HG03378 (cell line): ENCODE data around the gene PET100.
A peak's percentile ranks its signal among the peaks of the same experiment; 100 is the strongest.

Experiments used
- ATAC-seq: cut with Tn5 transposase; IDR thresholded peaks from one replicate; pipeline ENCODE4 v1.9.1; 2021; ENCODE audit warnings: mild to moderate bottlenecking, moderate library complexity; ENCODE audit not compliant: unreplicated experiment

Gene PET100, protein sequence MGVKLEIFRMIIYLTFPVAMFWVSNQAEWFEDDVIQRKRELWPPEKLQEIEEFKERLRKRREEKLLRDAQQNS

DNA sequence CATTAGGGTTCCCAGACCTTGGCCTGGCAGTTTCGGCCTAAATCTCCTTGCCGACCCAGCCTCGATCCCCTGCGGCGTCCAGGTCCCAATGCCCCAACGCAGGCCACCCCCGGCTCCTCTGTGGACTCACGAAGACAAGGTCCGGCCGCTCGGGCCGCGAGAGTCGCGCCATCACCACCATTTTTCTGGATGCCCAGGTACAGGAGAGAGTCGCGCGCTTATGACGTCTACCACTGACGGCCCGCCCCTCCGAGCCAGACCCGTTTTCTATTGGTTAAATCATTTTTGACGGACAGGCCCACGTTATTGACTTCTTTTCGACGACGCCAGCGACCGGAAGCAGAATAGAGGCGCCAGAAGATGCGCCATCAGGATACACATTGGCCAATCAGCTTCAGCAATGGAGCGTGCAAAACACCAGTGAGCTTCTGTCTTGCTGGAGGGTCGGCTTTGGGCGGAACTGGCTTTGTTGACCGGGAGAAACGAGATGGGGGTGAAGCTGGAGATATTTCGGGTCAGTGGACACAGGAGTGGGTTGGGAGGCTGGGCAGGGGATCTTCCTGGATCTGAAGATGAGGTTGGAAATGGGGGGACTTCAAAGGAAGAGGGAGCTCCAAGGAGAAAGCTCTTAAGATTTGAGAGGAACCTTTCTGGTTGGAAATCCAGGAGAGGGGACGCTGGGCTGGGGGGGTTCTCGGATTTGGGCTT lies at the start of gene PET100, which contains the start of gene XAB2:
Gene PET100 (plus strand): TSS at position 447 of the 708 bp plus-strand sequence. CDS start 41 bp downstream, at position 488.
Gene XAB2 (minus strand): TSS at position 199 of the 708 bp plus-strand sequence. CDS start 18 bp downstream, at position 181.
- ATAC-seq = peak; percentile 73

GRCh38 chr19:7582446-7582845 lies 47.1 kb upstream of the PET100 start:
- ATAC-seq = no peak

GRCh38 chr19:7589822-7590221 lies 39.8 kb upstream of the PET100 start:
- ATAC-seq = no peak

DNA sequence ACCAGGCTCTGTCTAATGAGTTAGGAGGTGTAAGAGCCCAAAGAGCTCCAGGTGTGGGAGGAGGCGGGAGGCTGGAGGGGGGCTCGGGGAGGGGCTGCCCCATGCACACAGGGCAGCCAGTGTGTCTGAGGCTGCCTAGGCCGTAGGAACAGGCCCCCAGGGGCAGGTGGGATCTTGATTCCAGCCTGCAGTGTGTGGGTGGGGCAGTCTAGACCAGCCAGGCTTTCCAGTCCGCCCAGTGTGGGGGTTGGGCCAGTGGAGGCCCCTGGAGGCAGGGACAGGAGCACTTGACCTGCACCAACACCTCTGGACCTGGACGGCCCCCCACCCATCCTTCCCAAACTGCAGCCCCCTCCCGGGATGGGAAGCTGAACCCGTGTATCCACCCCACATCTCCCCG lies 39.3 kb upstream of the PET100 start:
- ATAC-seq = no peak

- no peak for ATAC-seq
These were observed 34.0 kb upstream of the PET100 start, which contains the start of gene CAMSAP3 for GRCh38 chr19:7595466-7596133. CAMSAP3 (plus strand) TSS chr19:7595863; CDS start chr19:7596003, 140 bp downstream.

GRCh38 chr19:7596211-7596937 lies 33.2 kb upstream of the PET100 start:
- ATAC-seq = no peak

GRCh38 chr19:7597689-7598088 lies 31.9 kb upstream of the PET100 start:
- ATAC-seq = no peak

GRCh38 chr19:7598180-7598579 lies 31.4 kb upstream of the PET100 start:
- no peak for ATAC-seq

DNA sequence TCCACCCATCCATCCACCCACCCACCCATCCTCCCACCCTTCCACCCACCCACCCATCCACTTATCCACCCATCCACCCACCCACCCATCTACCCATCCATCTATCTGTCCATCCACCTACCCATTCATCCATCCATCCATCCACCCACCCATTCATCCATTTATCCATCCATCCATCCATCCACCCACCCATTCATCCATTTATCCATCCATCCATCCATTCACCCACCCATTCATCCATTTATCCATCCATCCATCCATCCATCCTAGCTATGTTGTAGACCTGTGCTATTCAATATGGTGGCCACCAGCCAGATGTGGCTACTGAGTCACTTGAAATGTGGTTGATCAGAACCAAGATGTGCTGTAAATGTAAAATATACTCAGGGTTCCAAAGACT lies 28.9 kb upstream of the PET100 start:
- ATAC-seq = no peak

DNA sequence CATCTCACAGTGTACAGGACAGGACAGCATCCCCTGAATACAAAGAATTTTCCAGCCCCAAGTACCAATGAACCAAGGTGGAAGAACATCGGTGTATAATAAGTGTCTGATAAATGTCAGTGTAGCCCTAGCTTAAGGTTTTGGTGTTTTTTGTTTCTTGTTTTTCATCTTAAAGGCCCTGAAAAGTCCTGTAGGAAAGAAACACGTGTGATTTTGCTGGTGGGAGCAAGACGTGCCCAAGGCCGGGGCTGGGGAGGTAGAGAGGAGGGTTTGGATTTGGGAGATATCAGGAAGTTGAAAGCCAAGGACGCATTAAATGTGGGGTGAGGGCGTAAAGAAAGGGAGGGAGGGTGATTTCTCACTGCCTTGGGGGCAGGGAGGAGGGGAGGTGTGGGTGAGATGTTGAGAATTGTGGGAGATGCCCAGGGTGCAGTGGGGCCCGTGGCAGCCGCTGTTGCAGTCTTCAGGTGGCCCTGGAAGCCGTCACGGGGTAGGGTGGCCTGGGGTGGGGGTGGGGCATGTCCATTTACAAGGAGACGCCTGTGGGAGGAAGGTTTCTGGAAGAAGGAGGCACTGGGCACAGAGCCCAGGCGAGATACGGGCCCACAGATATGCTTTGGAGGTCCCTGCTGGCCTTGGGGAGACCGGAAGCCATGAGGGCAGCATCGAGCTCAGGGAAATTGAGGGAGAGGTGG lies 27.2 kb upstream of the PET100 start:
- no peak for ATAC-seq

- ATAC-seq = no peak
These were observed 26.6 kb upstream of the PET100 start for GRCh38 chr19:7602935-7603497.

GRCh38 chr19:7603919-7604318 lies 25.7 kb upstream of the PET100 start:
- ATAC-seq = no peak

DNA sequence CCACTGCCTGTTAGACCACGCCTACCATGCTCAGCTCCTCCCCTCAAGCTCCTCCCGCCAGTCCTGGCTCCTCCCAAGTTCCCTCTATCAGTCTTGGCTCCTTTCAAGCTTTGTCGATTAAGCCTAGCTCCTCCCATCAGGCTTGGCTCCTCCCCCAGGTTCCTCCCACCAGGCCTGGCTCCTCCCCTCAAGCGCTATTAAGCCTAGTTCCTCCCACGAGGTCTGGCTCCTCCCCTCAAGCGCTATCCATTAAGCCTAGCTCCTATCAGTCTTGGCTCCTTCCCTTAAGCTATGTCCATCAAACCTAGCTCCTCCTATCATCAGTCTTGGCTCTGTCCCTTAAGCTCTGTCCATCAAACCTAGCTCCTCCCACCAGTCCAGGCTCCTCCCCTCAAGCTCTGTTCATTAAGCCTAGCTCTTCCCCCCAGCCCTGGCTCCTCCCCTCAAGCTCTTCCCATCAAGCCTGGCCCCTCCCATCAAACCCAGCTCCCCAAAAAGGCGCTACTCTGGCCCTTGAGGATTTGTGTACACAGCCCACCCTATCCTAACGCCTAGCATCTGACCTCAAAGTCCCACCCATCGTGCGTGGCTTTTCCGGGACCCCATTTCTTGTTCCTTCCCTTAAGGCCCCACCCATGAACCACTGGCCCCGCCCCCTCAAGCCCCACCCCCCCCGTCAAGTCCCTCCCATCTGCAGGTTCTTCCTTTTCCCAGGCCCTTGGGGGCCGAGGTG lies 23.9 kb upstream of the PET100 start:
- ATAC-seq = no peak

- no peak for ATAC-seq
These were observed 23.3 kb upstream of the PET100 start for GRCh38 chr19:7606289-7606688.

- ATAC-seq = no peak
These were observed 22.2 kb upstream of the PET100 start for GRCh38 chr19:7607212-7607873.

DNA sequence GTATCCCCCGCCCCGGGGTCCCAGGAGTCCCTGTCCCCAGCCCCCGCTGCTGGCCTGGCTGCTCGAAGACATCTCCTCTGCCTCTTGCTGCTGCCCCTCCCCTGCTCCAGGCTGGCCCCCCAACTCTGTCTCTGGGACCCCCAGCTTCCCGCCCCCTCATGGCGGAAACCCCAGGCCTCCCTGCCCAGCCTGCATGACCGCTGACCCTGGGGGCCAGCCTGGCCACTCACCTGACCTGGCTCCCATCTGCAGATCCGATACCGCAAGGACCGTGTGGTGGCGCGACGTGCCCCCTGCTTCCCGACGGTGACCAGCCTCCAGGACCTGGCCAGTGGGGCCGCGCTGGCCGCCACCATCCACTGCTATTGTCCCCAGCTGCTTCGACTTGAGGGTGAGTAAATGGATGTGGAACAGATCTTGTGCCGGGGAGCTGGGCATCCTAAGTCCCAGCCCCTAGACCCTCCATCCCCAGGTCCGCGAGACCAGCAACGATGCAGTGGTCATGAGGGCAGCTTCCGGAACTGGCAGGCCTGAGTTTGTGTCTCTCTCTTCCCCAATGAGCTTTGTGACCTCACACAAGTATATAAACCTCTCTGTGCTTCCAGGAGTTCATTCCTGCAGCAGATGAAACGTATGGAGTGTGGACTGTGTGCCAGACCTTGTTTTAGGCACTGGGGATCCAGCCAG lies 21.6 kb upstream of the PET100 start:
- no peak for ATAC-seq

DNA sequence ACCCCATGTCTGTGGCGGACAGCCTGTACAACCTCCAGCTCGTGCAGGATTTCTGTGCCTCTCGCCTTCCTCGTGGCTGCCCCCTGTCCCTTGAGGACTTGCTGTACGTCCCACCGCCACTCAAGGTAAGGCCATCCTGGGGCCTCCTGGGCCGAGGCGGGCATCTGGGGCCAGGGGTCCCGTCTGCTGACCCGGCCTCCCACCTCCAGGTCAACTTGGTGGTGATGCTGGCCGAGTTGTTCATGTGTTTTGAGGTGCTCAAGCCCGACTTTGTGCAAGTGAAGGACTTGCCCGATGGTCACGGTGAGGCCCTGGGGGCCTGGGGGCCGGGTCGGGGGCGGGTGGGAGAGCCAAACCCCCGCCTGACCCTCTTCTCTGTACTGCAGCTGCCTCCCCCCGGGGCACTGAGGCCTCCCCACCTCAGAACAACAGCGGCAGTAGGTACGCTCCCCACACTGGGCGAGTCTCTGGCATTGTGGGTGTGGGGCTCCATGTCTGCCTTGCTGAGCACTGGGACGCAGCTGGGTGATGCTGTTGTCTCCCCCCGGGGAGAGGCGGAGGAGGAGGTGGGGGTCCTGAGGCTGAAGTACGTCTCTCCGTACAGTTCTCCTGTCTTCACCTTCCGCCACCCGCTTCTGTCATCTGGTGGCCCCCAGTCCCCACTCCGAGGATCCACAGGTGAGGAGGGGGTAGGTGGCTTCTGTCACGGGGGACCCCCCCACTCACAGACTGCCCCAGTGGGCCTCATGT lies 18.9 kb upstream of the PET100 start:
- no peak for ATAC-seq
